A673 (cell line): Measurements from ENCODE around the gene PAAF1. TPM values are rescaled to one million over a fixed set of nuclear protein-coding genes. Genes with fewer than 3 reads are reported as not detected.

Source experiments
- BruUV-seq: library from RNA; stranded (reverse); fragments of 400-500 nt; replicated peaks from 2 replicates; lab custom pipeline; 2021; lab: Mats Ljungman, UMichigan
- CTCF ChIA-PET: fragments of 300-600 bp; sonication (Branson Sonifier 250); formaldehyde crosslinking; loops from one replicate; lab custom pipeline; 2022; ENCODE audit warnings: antibody characterized with exemption; lab: Charles Lee
- POLR2A ChIA-PET: fragments of 300-600 bp; sonication (Branson Sonifier 250); formaldehyde crosslinking; loops from one replicate; lab custom pipeline; 2022; ENCODE audit warnings: antibody characterized with exemption; ENCODE audit not compliant: low non-redundant PET; lab: Charles Lee
- DNase-seq: peaks from one replicate; pipeline ENCODE4 v3.0.0-alpha.2; 2015; ENCODE audit warnings: low spot score
- H3K27ac ChIP-seq: fragments of 200-600 bp; sonication (generic); 2 replicates; pipeline ENCODE4 v1.5.1; 2016; ENCODE audit warnings: mixed run types, low read depth, mild to moderate bottlenecking, mixed read lengths, antibody characterized with exemption, low read length; ENCODE audit not compliant: poor library complexity, severe bottlenecking
- H3K27me3 ChIP-seq: fragments of 200-600 bp; sonication (generic); replicated peaks from 2 replicates; pipeline ENCODE4 v1.6.1; 2017; ENCODE audit warnings: mixed run types, low read depth, mild to moderate bottlenecking, mixed read lengths, antibody characterized with exemption, low read length; ENCODE audit not compliant: insufficient read depth, poor library complexity
- H3K36me3 ChIP-seq: fragments of 200-600 bp; sonication (generic); 2 replicates; pipeline ENCODE4 v1.6.1; 2016; ENCODE audit warnings: mixed run types, mild to moderate bottlenecking, mixed read lengths, antibody characterized with exemption, low read length; ENCODE audit not compliant: insufficient read depth, poor library complexity, severe bottlenecking
- H3K4me1 ChIP-seq: fragments of 200-600 bp; sonication (generic); 2 replicates; pipeline ENCODE4 v1.6.1; 2017; ENCODE audit warnings: mixed run types, mild to moderate bottlenecking, mixed read lengths, antibody characterized with exemption, low read length; ENCODE audit not compliant: insufficient read depth, poor library complexity, severe bottlenecking
- H3K4me3 ChIP-seq: fragments of 200-600 bp; sonication (generic); 2 replicates; pipeline ENCODE4 v1.5.1; 2016; ENCODE audit warnings: low read depth, mixed run types, mild to moderate bottlenecking, mixed read lengths, low read length; ENCODE audit not compliant: poor library complexity, severe bottlenecking
- H3K9me3 ChIP-seq: fragments of 200-600 bp; sonication (generic); 2 replicates; pipeline ENCODE4 v1.6.1; 2016; ENCODE audit warnings: mixed run types, low read depth, mild to moderate bottlenecking, mixed read lengths, antibody characterized with exemption, low read length; ENCODE audit not compliant: poor library complexity, severe bottlenecking
- EZH2 ChIP-seq: fragments of 200-600 bp; sonication (generic); IDR thresholded peaks from 2 replicates; pipeline ENCODE4 v1.6.1; 2017; ENCODE audit warnings: borderline replicate concordance, low read depth, mild to moderate bottlenecking, mixed read lengths, antibody characterized with exemption, low read length; ENCODE audit not compliant: poor library complexity, severe bottlenecking
- intact Hi-C: fragments of 100-400 bp; cut with micrococcal nuclease; formaldehyde crosslinking; loops from one replicate; pipeline ENCODE4 v1.10.0; 2022; ENCODE audit not compliant: unreplicated experiment
- total RNA-seq: library from RNA; stranded (reverse); gene quantifications from 2 replicates; pipeline ENCODE4 v1.2.3, GENCODE V29; 2021
- TF ChIP-seq, protein P1 (sequence below): fragments of 300-800, 200-600 bp; sonication (generic); conservative IDR thresholded peaks from 2 replicates; pipeline ENCODE4 v1.5.1; 2017; ENCODE audit warnings: low read depth, mild to moderate bottlenecking, antibody characterized with exemption, low read length, moderate library complexity, mixed read lengths

PAAF1 gene
- total RNA-seq, 1 experiment from 2014 or later, result 20.3 TPM

DNA sequence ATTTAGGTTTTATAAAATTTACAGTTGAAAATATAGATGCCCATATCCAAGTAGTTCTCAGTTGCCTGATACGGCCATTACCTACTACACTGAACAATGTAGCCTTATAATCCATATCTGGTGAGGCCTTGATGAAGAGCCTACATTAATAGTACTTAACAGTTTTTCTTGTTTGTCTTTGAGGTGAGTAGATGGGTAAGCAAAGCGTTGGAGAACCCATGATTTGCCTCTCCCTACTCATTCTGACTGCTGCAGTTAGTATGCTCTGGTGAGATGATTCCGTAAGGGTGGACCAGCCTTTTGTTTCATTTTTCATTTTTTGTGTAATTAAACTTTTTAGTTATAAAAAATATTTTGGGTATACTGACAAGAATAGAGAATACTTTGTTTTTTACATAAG, 11.4 kb downstream of the PAAF1 start:
- Histone ChIP-seq H3K4me3 (no peak overlapping the region), H3K4me1 (peaks cover 7% of the 10 kb centered on the region), H3K27me3 (no peaks in the 10 kb centered on the region), H3K36me3 (peaks cover 18% of the 10 kb centered on the region), H3K9me3 (no peaks in the 10 kb centered on the region), H3K27ac (no peak overlapping the region)
- intact Hi-C loops, result no loop called here
- ChIA-PET POLR2A (no interaction called here), CTCF (no interaction called here)
- DNase-seq, result no peak
- no TSS peak for BruUV-seq
- TF ChIP-seq, protein P1, sequence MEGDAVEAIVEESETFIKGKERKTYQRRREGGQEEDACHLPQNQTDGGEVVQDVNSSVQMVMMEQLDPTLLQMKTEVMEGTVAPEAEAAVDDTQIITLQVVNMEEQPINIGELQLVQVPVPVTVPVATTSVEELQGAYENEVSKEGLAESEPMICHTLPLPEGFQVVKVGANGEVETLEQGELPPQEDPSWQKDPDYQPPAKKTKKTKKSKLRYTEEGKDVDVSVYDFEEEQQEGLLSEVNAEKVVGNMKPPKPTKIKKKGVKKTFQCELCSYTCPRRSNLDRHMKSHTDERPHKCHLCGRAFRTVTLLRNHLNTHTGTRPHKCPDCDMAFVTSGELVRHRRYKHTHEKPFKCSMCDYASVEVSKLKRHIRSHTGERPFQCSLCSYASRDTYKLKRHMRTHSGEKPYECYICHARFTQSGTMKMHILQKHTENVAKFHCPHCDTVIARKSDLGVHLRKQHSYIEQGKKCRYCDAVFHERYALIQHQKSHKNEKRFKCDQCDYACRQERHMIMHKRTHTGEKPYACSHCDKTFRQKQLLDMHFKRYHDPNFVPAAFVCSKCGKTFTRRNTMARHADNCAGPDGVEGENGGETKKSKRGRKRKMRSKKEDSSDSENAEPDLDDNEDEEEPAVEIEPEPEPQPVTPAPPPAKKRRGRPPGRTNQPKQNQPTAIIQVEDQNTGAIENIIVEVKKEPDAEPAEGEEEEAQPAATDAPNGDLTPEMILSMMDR, result no peak
- no peak for TF ChIP-seq EZH2

GRCh38 chr11:73889019-73889418, 12.2 kb downstream of the PAAF1 start:
- H3K27me3 ChIP-seq, result no peaks in the 10 kb centered on the region
- H3K9me3 ChIP-seq, result no peaks in the 10 kb centered on the region
- intact Hi-C loops, result no loop called here
- H3K4me3 ChIP-seq, result no peak overlapping the region
- POLR2A ChIA-PET, result no interaction called here
- no peak for DNase-seq
- H3K27ac ChIP-seq, result no peak overlapping the region
- BruUV-seq, result no TSS peak
- H3K4me1 ChIP-seq, result peaks cover 7% of the 10 kb centered on the region
- peaks cover 19% of the 10 kb centered on the region for H3K36me3 ChIP-seq
- TF ChIP-seq EZH2, result no peak
- TF ChIP-seq, protein P1, result no peak
- CTCF ChIA-PET, result no interaction called here

DNA sequence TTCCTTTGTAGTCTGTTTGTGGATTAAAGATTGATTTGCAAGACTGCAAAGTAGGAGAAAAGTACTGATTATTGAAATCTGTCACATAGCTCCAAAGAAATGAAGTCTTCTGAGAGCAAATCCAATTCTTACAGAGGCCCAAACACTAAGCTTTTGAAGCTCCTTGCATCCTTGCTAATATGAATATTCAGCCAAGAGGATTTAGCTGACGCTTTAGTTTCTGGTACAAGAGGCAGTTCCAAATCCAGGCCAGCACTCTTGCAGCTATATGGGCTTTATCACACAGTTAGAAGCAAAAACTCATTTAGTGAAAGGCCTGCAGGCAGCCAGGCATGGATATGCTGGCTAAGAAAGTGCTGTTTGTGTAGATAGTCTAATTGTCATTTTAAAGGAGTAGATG, 12.7 kb downstream of the PAAF1 start:
- no peak for DNase-seq
- H3K36me3 ChIP-seq, result peaks cover 20% of the 10 kb centered on the region
- ChIA-PET CTCF (no interaction called here), POLR2A (no interaction called here)
- no TSS peak for BruUV-seq
- H3K27me3 ChIP-seq, result no peaks in the 10 kb centered on the region
- no peak overlapping the region for H3K4me3 ChIP-seq
- H3K4me1 ChIP-seq, result peaks cover 7% of the 10 kb centered on the region
- no peaks in the 10 kb centered on the region for H3K9me3 ChIP-seq
- intact Hi-C loops, result no loop called here
- H3K27ac ChIP-seq, result no peak overlapping the region
- TF ChIP-seq, protein P1, result no peak
- no peak for TF ChIP-seq EZH2
